Suprapubic skin (tissue), 4 donors: Measurements from ENCODE around the gene DNASE1L3.

Source experiments
- EP300 ChIP-seq: sonication (generic); formaldehyde crosslinking; IDR thresholded peaks from one replicate; pipeline ENCODE4 v1.6.1; 2017; ENCODE audit warnings: antibody characterized with exemption
- POLR2AphosphoS5 ChIP-seq, 3 donors: sonication (generic); formaldehyde crosslinking; IDR thresholded peaks; one replicate each; pipeline ENCODE4 v1.6.1; 2017; ENCODE audit warnings: antibody characterized with exemption in 3 of 3
- TF ChIP-seq, protein P1 (sequence below), 2 donors: fragments of 200-600 bp in 1 of 2; fragments of 450-650 bp in 1 of 2; sonication (generic) in 1 of 2; IDR thresholded peaks; one replicate each; pipeline ENCODE4 v1.5.1; 2016 to 2019; ENCODE audit warnings: antibody characterized with exemption in 2 of 2, mild to moderate bottlenecking in 1 of 2, moderate library complexity in 1 of 2

DNA sequence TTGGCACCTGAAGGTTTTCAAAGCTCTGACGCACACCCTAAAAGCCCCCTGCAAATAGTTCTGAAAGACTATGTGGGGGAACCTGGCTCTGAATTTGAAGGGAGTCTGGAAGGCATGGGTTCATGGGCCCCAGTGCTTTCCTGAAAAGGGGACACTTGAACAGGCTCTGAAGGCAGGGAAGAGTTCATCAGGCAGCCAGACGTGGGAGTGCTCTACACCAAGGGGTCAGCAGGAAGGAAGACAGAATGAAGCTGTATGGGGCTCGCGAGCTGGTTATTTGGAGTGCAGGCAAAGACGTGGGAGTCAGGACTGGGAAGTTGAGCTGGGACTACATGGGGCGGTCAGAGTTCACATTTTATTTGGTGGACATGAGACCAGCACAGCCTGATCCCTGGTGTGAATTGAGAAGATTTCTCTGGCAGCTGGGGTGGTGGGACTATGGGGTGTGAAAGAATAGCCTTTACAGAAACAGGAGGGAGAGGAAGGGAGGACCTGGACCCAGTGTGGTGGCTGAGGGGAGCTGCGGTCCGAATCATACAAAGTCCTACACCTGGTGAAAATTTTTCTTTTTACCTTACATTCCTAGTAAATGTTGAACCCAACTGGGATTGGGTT lies 39.4 kb upstream of the DNASE1L3 start:
- TF ChIP-seq, protein P1, sequence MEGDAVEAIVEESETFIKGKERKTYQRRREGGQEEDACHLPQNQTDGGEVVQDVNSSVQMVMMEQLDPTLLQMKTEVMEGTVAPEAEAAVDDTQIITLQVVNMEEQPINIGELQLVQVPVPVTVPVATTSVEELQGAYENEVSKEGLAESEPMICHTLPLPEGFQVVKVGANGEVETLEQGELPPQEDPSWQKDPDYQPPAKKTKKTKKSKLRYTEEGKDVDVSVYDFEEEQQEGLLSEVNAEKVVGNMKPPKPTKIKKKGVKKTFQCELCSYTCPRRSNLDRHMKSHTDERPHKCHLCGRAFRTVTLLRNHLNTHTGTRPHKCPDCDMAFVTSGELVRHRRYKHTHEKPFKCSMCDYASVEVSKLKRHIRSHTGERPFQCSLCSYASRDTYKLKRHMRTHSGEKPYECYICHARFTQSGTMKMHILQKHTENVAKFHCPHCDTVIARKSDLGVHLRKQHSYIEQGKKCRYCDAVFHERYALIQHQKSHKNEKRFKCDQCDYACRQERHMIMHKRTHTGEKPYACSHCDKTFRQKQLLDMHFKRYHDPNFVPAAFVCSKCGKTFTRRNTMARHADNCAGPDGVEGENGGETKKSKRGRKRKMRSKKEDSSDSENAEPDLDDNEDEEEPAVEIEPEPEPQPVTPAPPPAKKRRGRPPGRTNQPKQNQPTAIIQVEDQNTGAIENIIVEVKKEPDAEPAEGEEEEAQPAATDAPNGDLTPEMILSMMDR (IDR thresholded peaks at IDR 0.05): no peak
- TF ChIP-seq POLR2AphosphoS5 (IDR thresholded peaks at IDR 0.05): no peak
- no peak for TF ChIP-seq EP300
